Keratinocyte (primary cell): Measurements from ENCODE around the gene ZMYM1.
"Not testable (repeated sequence)": the region's sequence is repeated elsewhere in the genome, so short reads cannot be mapped to it uniquely, and the experiment has no call there.

ENCODE experiments used
- EZH2 ChIP-seq: IDR thresholded peaks from one replicate; pipeline ENCODE4 v1.6.1; 2012; ENCODE audit warnings: inconsistent platforms, mild to moderate bottlenecking, low read length, moderate library complexity
- TF ChIP-seq, protein P1 (sequence below), 3 experiments: IDR thresholded peaks in 1 of 3; conservative IDR thresholded peaks in 1 of 3; optimal IDR thresholded peaks in 1 of 3; 2 replicates in 2 of 3; 3 replicates in 1 of 3; pipeline versions ENCODE3 to v1.5.1; 2011; ENCODE audit warnings: low read length in 3 of 3, mild to moderate bottlenecking in 3 of 3, moderate library complexity in 2 of 3, control low read depth in 1 of 3, inconsistent platforms in 1 of 3; ENCODE audit not compliant: insufficient read depth in 2 of 3; ENCODE audit errors: extremely low read depth in 1 of 3

DNA sequence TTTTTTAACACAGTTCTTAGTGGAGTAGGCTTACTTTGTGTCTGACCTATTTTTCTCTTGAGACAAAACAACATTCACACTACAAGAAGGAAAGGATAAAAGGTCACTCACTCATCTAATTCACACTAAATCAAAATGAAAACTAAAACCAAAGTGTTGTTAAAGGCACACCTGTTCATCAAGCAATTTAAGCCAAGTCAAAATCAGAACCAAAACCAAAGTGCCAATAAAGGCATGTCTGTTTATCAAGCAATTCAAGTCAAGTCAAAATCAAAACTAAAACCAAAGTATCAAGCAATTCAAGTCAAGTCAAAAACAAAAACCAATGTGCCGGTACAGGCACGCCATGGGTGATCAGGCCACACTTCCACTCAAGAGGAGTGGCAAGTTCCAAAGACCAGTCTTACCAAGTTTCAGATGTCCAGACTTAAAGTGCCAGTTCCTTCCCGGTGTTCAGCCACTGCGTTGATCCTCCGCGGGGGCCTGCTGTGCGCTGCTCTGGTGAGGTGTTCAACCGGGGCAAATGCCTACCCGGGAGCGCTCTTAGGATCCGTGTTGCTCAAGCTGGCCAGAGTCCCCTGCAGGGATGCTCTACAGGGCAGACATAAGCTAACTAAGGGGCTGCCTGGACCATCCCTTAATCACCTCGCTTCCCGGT lies 66.8 kb downstream of the ZMYM1 start:
- TF ChIP-seq, protein P1, sequence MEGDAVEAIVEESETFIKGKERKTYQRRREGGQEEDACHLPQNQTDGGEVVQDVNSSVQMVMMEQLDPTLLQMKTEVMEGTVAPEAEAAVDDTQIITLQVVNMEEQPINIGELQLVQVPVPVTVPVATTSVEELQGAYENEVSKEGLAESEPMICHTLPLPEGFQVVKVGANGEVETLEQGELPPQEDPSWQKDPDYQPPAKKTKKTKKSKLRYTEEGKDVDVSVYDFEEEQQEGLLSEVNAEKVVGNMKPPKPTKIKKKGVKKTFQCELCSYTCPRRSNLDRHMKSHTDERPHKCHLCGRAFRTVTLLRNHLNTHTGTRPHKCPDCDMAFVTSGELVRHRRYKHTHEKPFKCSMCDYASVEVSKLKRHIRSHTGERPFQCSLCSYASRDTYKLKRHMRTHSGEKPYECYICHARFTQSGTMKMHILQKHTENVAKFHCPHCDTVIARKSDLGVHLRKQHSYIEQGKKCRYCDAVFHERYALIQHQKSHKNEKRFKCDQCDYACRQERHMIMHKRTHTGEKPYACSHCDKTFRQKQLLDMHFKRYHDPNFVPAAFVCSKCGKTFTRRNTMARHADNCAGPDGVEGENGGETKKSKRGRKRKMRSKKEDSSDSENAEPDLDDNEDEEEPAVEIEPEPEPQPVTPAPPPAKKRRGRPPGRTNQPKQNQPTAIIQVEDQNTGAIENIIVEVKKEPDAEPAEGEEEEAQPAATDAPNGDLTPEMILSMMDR (optimal IDR thresholded peaks at IDR 0.05 in 1 of 3, IDR thresholded peaks at IDR 0.05 in 1 of 3, conservative IDR thresholded peaks at IDR 0.05 in 1 of 3; ENCODE audit: extremely low read depth in 1 of 3, insufficient read depth in 2 of 3, low read length in 3 of 3): not testable (repeated sequence)
- TF ChIP-seq EZH2: not testable (repeated sequence)
